Dermis blood vessel endothelial cell (primary cell): ENCODE measurements around the gene SLC10A7. TPM values are rescaled to one million over a fixed set of nuclear protein-coding genes. Genes with fewer than 3 reads are reported as not detected.

Experiments
- DNase-seq: peaks from one replicate; pipeline ENCODE4 v3.0.0; 2010
- total RNA-seq: library from RNA; depleted of rRNA; stranded (reverse); fragments of >200 nt; gene quantifications from 2 replicates; pipeline ENCODE4 v1.2.3, GENCODE V29; 2014

The SLC10A7 gene
- total RNA-seq, 1 donor from 2014 or later = 12.8 TPM

GRCh38 chr4:146347822-146348221 is 173.9 kb downstream of the SLC10A7 start:
- no peak for DNase-seq

DNA sequence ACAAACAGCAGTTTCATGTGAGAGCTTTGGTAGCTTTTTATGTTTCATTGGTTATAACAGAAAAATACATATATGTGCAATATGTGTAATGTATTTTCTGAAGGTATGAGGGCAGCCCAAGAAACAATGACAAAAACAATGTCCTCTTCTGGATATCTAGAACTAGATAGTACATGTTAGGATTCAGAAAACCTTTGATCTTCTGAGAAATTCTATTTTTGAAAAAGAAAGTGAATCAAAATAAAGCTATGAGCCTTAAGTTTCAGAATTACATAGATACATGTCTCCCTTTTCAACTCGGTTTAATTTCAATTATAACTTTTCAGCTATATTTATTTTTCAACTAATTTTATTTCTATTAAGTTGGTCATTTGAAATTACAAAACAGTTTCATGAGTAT is 175.5 kb downstream of the SLC10A7 start:
- DNase-seq = no peak

DNA sequence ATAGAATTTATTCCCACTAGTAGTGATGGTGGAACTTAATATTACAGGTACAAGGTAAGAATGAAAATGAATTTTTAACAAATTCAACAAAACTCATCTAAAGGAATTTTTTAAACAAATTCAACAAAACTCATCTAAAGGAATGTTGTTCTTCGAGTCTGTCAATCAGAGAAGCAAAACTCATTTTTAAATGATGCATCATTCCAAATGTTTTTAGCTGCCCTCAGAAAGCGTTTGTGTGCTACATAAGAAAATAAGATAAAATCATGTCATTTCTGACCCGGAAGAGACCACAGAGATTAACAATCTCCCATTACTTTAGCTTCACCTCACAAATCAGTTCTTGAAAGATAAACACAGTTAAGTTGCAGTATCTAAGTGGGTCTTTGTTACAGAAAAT is 178.0 kb downstream of the SLC10A7 start:
- no peak for DNase-seq

DNA sequence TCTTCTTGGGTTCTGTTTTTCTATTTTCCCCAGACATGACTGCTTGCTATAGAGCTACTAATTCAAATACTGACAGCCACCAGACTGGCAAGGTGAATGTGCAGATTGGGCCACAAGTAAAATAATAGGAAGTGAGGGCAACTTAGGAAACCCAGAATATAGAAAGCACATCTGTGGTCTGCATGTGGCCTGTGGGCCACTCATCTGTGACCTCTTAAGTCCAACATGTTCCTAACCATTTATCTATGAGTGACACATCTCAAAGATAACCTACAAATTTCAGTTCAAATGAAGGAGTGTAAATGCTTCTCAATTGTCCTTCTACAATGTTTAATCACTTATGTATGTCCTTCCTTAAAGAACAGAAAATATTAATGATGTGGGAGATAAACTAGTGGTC is 178.5 kb downstream of the SLC10A7 start:
- no peak for DNase-seq

DNA sequence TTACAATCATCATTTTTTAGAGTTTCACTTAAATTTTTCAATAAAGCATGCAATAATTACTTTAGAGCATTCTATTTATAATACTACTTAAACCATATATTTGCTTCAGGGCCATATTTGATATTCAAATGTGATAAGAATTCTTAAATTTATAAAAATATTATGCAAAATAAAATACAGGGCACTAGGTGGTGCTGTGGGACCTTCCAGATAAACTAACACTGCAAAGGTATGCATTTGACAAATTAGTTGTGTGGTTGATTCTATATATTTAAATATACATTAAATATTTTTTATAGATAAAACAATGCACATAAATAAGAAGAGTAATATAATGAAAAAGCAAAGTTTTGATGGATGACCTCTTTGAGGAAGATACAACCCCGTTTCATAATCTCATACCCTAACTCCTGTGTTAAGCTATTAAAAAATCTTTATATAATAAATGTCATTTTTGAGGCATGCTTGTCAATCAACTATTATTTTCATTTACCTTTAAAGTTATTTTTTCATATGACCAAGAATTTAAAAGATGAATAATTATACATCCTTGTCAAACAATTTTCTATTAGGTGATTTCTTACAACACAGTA is 179.0 kb downstream of the SLC10A7 start:
- DNase-seq = peak; percentile 73

- peak; percentile 48 for DNase-seq
Observed at GRCh38 chr4:146340798-146341197, 180.9 kb downstream of the SLC10A7 start.

DNA sequence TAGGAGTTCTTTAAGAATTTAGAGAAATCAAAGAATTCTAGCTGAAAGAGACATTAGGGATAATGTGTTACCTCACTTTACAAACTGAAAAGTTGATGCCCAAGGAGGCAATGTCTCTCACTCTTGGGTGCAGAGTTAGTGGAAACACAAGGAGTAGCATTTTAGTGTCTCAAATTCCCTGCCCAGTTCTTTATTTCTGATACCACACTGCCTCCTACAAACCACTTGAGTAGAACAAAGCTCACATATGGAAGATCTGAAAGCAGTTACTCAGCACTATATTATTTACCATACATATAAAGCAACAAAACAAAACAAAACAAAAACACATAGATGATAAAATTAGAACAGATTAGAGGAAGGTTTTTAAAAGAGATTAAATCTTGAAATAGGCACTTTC is 183.2 kb downstream of the SLC10A7 start:
- DNase-seq = peak; percentile 29

DNA sequence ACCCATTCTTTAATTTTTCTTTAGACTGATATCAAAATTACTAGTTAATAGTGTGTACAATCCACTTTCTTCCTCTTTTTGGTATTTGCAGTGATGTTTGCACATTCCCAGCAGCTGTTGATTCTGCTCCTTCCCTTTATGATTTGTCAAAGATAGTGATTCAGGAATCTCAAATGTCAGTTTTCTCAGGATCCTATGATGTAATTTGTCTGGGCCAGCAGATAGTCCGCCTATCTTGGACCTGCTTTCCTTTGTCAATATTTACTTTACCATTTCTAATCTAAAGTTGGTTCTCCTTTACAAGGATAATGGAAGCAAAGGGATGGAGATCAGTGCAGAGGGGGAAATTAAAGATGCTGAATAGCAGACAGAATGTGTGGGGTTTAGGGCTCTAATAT is 185.3 kb downstream of the SLC10A7 start:
- no peak for DNase-seq

DNA sequence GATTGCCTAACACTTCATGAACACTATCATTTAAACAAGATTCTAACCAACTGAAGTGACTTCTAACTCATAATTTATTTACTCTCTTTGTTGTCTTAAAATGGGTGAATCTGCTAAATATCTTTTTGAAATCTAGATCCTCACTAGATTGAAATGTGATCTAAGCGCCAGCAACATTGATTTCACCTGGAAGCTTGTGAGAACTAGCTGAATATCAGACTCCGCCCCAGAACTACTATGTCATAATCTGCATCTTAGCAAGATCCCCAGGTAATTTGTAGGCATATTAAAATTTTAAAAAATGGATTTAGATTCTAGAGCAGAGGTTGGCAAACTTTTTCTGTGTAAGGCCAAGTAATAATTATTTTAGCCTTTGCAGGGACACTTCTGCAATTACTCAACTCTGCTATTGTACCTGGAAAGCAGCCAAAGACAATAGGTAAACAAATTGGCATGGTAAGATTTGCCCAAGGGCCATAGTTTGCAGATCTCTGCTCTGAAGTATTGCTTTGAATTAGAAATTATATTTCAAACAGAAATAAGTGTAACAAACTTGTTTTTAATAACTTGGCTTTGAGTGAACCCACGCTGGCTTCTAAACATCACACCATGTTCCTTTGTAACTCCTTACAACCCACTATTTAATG is 185.9 kb downstream of the SLC10A7 start:
- DNase-seq = peak; percentile 38

GRCh38 chr4:146334862-146335449 is 186.8 kb downstream of the SLC10A7 start:
- no peak for DNase-seq

- no peak for DNase-seq
Observed at GRCh38 chr4:146333895-146334262, 187.9 kb downstream of the SLC10A7 start.

DNA sequence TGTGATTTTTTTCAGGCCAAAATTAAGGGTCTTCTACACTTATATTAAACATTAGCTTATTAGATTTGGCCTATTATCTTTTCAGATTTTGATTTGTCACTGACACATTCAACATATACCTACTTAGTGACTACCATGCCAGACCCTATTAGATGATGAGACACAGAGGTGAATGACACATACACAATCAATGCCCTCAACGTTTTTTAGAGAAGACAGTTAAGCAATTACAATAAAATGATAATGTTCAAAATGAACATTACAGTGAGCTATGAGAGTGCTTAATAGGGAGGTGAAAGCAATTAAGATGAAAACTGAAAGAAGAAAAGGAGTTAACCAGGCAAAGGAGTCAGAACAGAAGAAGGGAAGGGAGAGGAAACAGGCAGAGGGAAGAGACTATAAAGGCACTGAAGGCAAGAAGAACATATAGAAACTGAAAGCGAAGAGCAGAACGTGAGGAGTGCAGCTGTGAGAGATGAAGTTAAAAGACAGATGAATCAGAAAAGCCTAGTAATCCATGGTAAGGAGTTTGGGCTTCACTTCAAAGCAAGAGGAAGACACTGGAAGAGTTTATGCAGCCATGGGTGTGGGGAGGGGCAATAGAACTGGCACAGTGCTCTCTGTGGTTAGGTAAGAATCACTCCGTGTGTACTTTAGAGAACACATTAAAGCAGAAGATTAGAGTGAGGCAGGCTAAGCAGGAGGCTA is 188.4 kb downstream of the SLC10A7 start:
- no peak for DNase-seq

- peak; percentile 61 for DNase-seq
Observed at GRCh38 chr4:146330392-146330791, 191.3 kb downstream of the SLC10A7 start.

DNA sequence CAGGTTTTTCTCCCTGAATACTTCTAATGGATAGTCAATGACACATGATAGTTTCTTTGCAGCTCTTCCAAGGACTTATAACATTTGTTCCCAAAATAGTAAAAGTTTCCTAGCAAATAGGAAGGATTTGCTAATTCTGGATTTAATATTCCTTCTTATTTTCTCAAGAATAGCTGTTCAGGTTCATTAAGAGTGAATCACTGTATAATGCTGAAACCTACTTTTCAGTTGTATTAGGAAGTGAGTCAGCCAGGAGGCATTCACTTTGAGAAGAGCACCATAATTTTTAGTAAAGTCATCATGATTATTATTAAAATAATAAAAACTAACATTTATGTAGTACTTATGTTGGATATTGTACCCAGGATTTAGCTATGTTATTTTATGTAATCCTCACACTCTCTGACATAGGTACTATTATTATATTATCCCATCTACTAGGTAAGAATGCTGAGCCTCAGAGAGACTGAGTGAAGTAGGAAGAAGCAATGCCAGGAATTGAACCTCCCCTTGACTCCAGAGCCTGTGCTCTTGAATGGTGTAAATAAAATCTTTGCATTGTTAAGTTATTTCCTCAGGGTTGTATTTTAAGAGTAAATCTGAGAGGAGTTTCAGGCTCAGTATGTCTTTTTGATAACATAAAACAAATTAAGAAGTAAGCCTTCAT is 192.6 kb downstream of the SLC10A7 start:
- peak; percentile 79 for DNase-seq

GRCh38 chr4:146327859-146328650 is 193.7 kb downstream of the SLC10A7 start:
- DNase-seq = no peak

DNA sequence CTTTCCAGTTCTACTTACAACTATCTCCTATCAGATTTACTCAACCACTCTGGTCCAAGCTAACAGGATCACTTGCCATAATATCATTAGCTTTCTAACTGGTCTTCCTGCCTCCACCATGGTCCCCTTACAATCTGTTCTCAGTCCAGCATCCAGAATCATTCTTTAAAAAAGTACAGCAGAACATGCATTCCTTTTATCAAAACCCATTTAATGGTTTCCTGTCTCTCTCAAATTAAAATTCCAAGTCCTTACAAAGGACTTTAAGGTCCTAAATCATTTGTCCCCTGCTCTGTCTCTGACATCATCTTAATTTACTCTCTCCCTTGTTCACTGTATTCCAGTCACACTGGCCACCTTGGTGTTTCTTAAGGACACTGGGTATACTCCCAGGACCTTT is 202.8 kb downstream of the SLC10A7 start:
- no peak for DNase-seq

DNA sequence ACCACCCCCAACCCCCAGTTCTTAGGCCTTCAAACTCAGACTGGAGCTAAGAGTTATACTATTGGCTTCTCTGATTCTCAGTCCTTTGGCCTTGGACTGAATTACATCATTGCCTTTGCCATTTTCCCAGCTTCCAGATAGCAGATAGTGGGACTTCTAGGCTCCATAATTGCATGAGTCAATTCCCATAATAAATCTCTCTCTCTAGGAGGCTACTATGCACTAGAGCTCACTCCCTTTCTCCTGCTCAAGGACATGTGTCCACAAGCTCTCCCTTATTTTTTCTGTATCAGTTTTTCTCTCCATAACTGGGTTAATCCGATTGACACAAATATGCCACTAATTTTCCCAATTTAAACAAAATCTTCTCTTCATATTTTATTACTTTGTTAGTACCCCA is 204.0 kb downstream of the SLC10A7 start:
- DNase-seq = no peak

GRCh38 chr4:146315184-146315583 is 206.6 kb downstream of the SLC10A7 start:
- DNase-seq = no peak

DNA sequence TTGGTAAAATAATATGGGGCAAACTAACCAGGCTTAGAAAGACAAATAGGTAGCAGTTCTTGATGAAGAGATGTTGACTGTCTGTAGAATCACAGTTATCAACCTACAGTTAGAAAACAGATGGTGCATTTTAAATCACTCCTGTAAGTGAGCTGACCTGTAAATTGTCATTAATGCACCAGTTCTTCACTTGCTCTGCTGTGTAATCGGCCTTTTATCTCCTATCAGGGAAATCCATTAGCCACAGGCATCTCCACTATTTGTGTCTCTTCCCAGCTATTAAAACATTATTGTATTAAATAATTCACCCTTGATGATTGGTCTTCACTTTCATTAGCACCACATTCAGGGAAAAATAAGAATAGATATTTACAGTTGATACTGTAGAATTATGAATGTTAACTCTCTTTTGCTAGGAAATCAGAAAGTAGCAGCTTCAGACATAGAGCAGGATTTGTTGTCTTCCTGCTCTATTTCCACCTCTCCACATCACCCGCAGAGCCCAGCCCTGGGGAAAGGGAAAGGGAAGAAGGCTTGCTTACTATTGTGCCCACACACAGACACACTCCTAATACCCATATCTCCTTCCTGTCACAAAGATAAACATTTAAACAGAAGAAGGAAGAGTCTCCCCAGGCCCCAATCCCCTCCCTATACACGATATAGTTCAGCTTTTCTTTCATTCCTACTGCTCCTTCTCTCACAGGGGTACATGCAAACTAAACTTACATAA is 210.3 kb downstream of the SLC10A7 start:
- peak; percentile 20 for DNase-seq

GRCh38 chr4:146310319-146311021 is 211.3 kb downstream of the SLC10A7 start:
- no peak for DNase-seq

DNA sequence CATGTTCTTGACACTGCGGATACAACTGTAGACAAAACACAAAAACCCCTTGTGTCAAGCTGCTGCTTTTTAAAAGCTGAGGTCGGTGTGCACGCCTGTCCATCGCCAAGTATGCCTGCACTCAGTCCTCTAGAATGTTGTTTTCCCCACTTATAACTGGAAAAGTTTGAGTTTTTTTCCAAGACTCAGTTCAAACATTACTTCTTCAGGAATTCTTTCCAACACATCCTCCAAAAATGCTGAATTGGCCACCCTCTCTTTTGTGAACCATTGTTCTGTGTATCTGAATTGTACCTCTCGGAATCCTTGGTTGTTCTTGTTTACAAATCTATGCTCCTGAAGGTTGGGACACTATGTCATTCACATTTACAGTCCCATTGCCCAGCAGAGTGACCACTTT is 212.8 kb downstream of the SLC10A7 start:
- DNase-seq = no peak
